MM.1S (cell line): ENCODE results near the gene ROCK2.

Experiments
- DNase-seq: peaks from one replicate; pipeline ENCODE4 v3.0.0-alpha.2; 2015
- H2AFZ ChIP-seq: fragments of 300-600 bp; sonication (generic); 2 replicates; pipeline ENCODE4 v1.6.0; 2016; ENCODE audit warnings: antibody characterized with exemption, low read length
- H3F3A ChIP-seq: fragments of 300-600 bp; sonication (generic); 2 replicates; pipeline ENCODE4 v1.6.1; 2016; ENCODE audit warnings: mild to moderate bottlenecking, antibody characterized with exemption, low read length, moderate library complexity, mixed read lengths; ENCODE audit not compliant: insufficient read depth
- H3K27ac ChIP-seq: fragments of 300-600 bp; sonication (generic); 2 replicates; pipeline ENCODE4 v1.5.1; 2016; ENCODE audit warnings: mild to moderate bottlenecking, low read length
- H3K27me3 ChIP-seq: fragments of 300-600 bp; sonication (generic); replicated peaks from 2 replicates; pipeline ENCODE4 v1.6.0; 2016; ENCODE audit warnings: low read length; ENCODE audit not compliant: insufficient read depth
- H3K36me3 ChIP-seq: fragments of 300-600 bp; sonication (generic); replicated peaks from 2 replicates; pipeline ENCODE4 v1.6.1; 2016; ENCODE audit warnings: mild to moderate bottlenecking, low read length, mixed read lengths; ENCODE audit not compliant: insufficient read depth
- H3K4me1 ChIP-seq: fragments of 300-600 bp; sonication (generic); 2 replicates; pipeline ENCODE4 v1.6.1; 2016; ENCODE audit warnings: low read length, mixed read lengths
- H3K4me2 ChIP-seq: fragments of 300-600 bp; sonication (generic); 2 replicates; pipeline ENCODE4 v1.6.0; 2016; ENCODE audit warnings: low read depth, low read length
- H3K4me3 ChIP-seq: fragments of 300-600 bp; sonication (generic); 2 replicates; pipeline ENCODE4 v1.5.1; 2016; ENCODE audit warnings: low read length, mixed read lengths
- H3K79me2 ChIP-seq: fragments of 300-600 bp; sonication (generic); 2 replicates; pipeline ENCODE4 v1.6.1; 2016; ENCODE audit warnings: mixed run types, low read length, mixed read lengths
- H3K9ac ChIP-seq: fragments of 300-600 bp; sonication (generic); 2 replicates; pipeline ENCODE4 v1.6.1; 2016; ENCODE audit warnings: low read length, mixed read lengths
- H3K9me2 ChIP-seq: fragments of 300-600 bp; sonication (generic); replicated peaks from 2 replicates; pipeline ENCODE4 v1.6.1; 2016; ENCODE audit warnings: mild to moderate bottlenecking, low read length, mixed read lengths; ENCODE audit not compliant: insufficient read depth
- H3K9me3 ChIP-seq: fragments of 300-600 bp; sonication (generic); replicated peaks from 2 replicates; pipeline ENCODE4 v1.6.1; 2016; ENCODE audit warnings: mild to moderate bottlenecking, low read length, mixed read lengths; ENCODE audit not compliant: insufficient read depth
- H4K20me1 ChIP-seq: fragments of 300-600 bp; sonication (generic); 2 replicates; pipeline ENCODE4 v1.6.1; 2016; ENCODE audit warnings: mild to moderate bottlenecking, low read length, moderate library complexity, mixed read lengths; ENCODE audit not compliant: insufficient read depth
- CTCF ChIP-seq: fragments of 300-600 bp; sonication (generic); IDR thresholded peaks from 2 replicates; pipeline ENCODE4 v1.5.1; 2016; ENCODE audit warnings: antibody characterized with exemption, low read length, mixed read lengths
- EZH2 ChIP-seq: fragments of 300-600 bp; sonication (generic); optimal IDR thresholded peaks from 2 replicates; pipeline ENCODE3; 2017; ENCODE audit warnings: low read depth, mild to moderate bottlenecking, antibody characterized with exemption, low read length, mixed read lengths
- EZH2phosphoT487 ChIP-seq: fragments of 300-600 bp; sonication (generic); IDR thresholded peaks from 2 replicates; pipeline ENCODE4 v1.6.1; 2018; ENCODE audit warnings: antibody characterized with exemption, low read length

Gene ROCK2

GRCh38 chr2:11161747-11162146 is 182.7 kb downstream of the ROCK2 start:
- Histone ChIP-seq H3K27me3 (no peaks in the 10 kb centered on the region), H4K20me1 (no peaks in the 10 kb centered on the region), H3K27ac (no peak overlapping the region), H3K79me2 (no peaks in the 10 kb centered on the region), H3F3A (peaks cover 11% of the 10 kb centered on the region), H2AFZ (peak overlapping the region; percentile 65; the same call in 1 of the 2 replicates), H3K9me3 (no peaks in the 10 kb centered on the region), H3K4me2 (peak overlapping the region; percentile 77; the same call in 1 of the 2 replicates), H3K4me3 (no peak overlapping the region), H3K9me2 (no peaks in the 10 kb centered on the region), H3K9ac (no peak overlapping the region), H3K36me3 (no peaks in the 10 kb centered on the region), H3K4me1 (peaks cover 13% of the 10 kb centered on the region)
- TF ChIP-seq EZH2phosphoT487 (no peak), CTCF (no peak), EZH2 (no peak)
- no peak for DNase-seq

- peak; percentile 83 for DNase-seq
- H3K4me1 ChIP-seq: peaks cover 19% of the 10 kb centered on the region
- H3F3A ChIP-seq: peaks cover 13% of the 10 kb centered on the region
- no peaks in the 10 kb centered on the region for H3K9me2 ChIP-seq
- no peak for TF ChIP-seq EZH2phosphoT487
- no peaks in the 10 kb centered on the region for H4K20me1 ChIP-seq
- peak overlapping the region; percentile 80 for H3K27ac ChIP-seq
- H3K79me2 ChIP-seq: no peaks in the 10 kb centered on the region
- H3K27me3 ChIP-seq: no peaks in the 10 kb centered on the region
- H3K9ac ChIP-seq: peak overlapping the region; percentile 51
- no peaks in the 10 kb centered on the region for H3K36me3 ChIP-seq
- H3K9me3 ChIP-seq: no peaks in the 10 kb centered on the region
- H2AFZ ChIP-seq: peak overlapping the region; percentile 65
- H3K4me3 ChIP-seq: peak overlapping the region; percentile 34
- H3K4me2 ChIP-seq: peak overlapping the region; percentile 77
These were observed 183.5 kb downstream of the ROCK2 start for GRCh38 chr2:11160731-11161455.

DNA sequence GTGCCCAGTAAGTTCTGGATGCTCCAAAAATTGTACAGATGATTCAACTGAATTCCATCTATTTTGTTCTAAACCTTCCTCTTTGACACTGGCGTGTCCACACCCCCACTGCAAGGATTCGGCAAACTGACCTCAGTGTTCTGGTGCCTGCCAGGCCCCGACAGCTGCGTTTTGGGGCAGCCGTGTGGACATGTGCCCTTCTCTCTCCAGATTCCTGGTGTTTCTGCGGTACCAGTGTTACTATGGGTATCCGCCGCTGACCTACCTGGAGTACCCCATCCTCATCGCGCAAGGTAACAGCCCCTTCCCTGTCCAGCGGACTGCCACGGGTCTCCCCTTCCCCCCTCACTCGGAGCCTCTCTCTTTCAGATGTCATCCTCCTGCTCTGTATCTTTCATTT is 184.2 kb downstream of the ROCK2 start:
- H3K9ac ChIP-seq: peak overlapping the region; percentile 51; the same call in 1 of the 2 replicates
- no peak overlapping the region for H3K4me3 ChIP-seq
- no peaks in the 10 kb centered on the region for H3K36me3 ChIP-seq
- no peaks in the 10 kb centered on the region for H3K79me2 ChIP-seq
- peaks cover 19% of the 10 kb centered on the region for H3K4me1 ChIP-seq
- H4K20me1 ChIP-seq: no peaks in the 10 kb centered on the region
- no peaks in the 10 kb centered on the region for H3K27me3 ChIP-seq
- H3F3A ChIP-seq: peaks cover 19% of the 10 kb centered on the region
- H3K9me3 ChIP-seq: no peaks in the 10 kb centered on the region
- H3K4me2 ChIP-seq: peak overlapping the region; percentile 77; the same call in 1 of the 2 replicates
- DNase-seq: no peak
- no peak for TF ChIP-seq EZH2phosphoT487
- TF ChIP-seq CTCF: no peak
- TF ChIP-seq EZH2: no peak
- H3K9me2 ChIP-seq: no peaks in the 10 kb centered on the region
- peak overlapping the region; percentile 80; the same call in 1 of the 2 replicates for H3K27ac ChIP-seq
- H2AFZ ChIP-seq: peak overlapping the region; percentile 65; the same call in 1 of the 2 replicates
